Activated naive CD4-positive, alpha-beta T cell treated with anti-CD3 and anti-CD28 coated beads, Interleukin-2, amount 10 ng/mL, durations not matched to agents 7 days and 5 days (primary cell): ENCODE results near the gene AMOTL1.

Experiments
- CTCF ChIA-PET: fragments of 350-600 bp; sonication (Branson Sonifier 250); formaldehyde crosslinking; loops from one replicate; lab custom pipeline; 2021; ENCODE audit warnings: antibody characterized with exemption; lab: Charles Lee
- DNase-seq: peaks from one replicate; pipeline ENCODE4 v3.0.0-alpha.2; 2020
- H3K27ac Mint-ChIP-seq: one replicate; pipeline ENCODE4 v1.8.0; 2021; ENCODE audit warnings: mild to moderate bottlenecking, moderate library complexity, mixed read lengths
- H3K27me3 Mint-ChIP-seq: one replicate; pipeline ENCODE4 v1.8.0; 2021; ENCODE audit warnings: mild to moderate bottlenecking, mixed read lengths
- H3K36me3 Mint-ChIP-seq: one replicate; pipeline ENCODE4 v1.8.0; 2021; ENCODE audit warnings: mixed read lengths
- H3K4me1 Mint-ChIP-seq: one replicate; pipeline ENCODE4 v1.8.0; 2021; ENCODE audit warnings: mixed read lengths
- H3K4me3 Mint-ChIP-seq: one replicate; pipeline ENCODE4 v1.8.0; 2021; ENCODE audit warnings: mild to moderate bottlenecking, moderate library complexity, mixed read lengths
- H3K9me3 Mint-ChIP-seq: one replicate; pipeline ENCODE4 v1.8.0; 2021; ENCODE audit warnings: mixed read lengths

AMOTL1 gene, protein sequence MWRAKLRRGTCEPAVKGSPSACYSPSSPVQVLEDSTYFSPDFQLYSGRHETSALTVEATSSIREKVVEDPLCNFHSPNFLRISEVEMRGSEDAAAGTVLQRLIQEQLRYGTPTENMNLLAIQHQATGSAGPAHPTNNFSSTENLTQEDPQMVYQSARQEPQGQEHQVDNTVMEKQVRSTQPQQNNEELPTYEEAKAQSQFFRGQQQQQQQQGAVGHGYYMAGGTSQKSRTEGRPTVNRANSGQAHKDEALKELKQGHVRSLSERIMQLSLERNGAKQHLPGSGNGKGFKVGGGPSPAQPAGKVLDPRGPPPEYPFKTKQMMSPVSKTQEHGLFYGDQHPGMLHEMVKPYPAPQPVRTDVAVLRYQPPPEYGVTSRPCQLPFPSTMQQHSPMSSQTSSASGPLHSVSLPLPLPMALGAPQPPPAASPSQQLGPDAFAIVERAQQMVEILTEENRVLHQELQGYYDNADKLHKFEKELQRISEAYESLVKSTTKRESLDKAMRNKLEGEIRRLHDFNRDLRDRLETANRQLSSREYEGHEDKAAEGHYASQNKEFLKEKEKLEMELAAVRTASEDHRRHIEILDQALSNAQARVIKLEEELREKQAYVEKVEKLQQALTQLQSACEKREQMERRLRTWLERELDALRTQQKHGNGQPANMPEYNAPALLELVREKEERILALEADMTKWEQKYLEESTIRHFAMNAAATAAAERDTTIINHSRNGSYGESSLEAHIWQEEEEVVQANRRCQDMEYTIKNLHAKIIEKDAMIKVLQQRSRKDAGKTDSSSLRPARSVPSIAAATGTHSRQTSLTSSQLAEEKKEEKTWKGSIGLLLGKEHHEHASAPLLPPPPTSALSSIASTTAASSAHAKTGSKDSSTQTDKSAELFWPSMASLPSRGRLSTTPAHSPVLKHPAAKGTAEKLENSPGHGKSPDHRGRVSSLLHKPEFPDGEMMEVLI

DNA sequence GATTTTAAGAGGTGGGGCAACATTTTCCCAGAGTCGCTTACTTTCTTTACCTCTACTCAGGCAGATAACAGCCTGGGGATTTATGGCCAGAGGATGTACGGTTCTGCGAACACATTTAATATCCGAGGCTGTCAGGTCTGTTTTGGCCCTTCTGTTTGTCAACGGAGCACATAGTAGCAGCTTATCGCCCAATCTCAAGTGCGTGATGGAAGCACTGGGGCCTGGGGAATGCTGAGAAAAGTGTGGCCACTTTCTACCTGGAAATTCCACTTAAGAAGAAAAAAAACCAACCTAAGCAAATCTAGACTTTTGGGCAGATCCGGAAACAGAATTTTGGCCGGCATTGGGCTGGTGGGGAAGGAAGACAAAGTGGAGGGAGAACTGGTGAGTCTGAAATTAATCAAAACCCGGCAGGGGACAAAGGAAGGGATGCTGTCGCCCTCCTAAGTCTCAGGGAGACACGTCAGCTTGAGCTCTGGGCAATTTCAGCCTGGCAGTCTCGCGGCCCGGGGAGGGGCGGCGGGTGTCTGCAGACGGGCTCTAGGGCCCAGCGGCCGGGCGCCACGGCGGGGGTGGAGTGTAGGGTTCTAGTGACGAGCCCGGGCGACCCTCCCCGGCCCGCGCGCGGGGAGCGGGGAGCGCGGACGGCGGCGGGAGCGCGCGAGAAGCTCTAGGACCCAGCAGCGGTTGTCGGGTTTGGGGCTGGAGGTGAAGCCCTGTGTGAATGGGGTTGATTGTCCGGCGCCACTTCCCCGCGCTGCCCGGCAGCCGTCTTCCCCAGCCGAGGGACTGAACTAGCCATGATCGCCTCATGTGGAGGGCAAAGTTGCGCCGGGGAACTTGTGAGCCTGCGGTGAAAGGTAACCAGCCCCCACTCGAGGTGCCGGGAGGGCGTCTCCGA is at the start of gene AMOTL1:
TSS of gene AMOTL1 (plus strand) at position 656 of the 901 bp plus-strand sequence. CDS start at position 812, 156 bp downstream.
- CTCF ChIA-PET, result interaction anchor here (1.0 to 1.2 kb wide), 3 partner anchors 26 to 147 kb away, joined by 3 to 4 read pairs (median 3); no protein-coding TSS in a partner anchor

DNA sequence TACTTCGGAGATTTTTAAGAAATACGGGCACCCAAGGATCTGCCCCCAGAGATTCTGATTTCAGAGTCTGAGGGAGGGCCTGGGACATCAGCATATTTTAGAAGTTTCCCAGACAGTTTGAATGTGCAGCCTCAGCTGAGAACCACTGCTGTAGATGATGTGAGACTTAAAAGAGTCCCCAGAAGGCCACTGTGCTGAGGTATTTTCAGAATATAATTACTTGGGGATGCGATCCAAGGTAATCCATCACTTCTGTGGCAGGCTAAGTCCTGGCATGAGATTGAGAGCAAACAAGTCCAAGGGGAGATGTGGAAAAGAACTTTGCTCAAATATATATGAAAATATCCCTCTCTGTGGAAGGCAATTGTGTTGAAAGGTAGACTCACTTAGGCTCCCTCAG is 48.3 kb upstream of the AMOTL1 start:
- H3K27me3 Mint-ChIP-seq, result peaks cover 33% of the 10 kb centered on the region

More for the DNA sequence above, at the start of gene AMOTL1:
- peak; percentile 65 for DNase-seq
- Mint-ChIP-seq H3K27me3 (peaks cover 21% of the 10 kb centered on the region), H3K9me3 (no peaks in the 10 kb centered on the region), H3K27ac (peak within 1 kb of the TSS; percentile 63), H3K4me3 (peak within 1 kb of the TSS; percentile 78), H3K36me3 (no peaks in the 10 kb centered on the region), H3K4me1 (peaks cover 19% of the 10 kb centered on the region)

DNA sequence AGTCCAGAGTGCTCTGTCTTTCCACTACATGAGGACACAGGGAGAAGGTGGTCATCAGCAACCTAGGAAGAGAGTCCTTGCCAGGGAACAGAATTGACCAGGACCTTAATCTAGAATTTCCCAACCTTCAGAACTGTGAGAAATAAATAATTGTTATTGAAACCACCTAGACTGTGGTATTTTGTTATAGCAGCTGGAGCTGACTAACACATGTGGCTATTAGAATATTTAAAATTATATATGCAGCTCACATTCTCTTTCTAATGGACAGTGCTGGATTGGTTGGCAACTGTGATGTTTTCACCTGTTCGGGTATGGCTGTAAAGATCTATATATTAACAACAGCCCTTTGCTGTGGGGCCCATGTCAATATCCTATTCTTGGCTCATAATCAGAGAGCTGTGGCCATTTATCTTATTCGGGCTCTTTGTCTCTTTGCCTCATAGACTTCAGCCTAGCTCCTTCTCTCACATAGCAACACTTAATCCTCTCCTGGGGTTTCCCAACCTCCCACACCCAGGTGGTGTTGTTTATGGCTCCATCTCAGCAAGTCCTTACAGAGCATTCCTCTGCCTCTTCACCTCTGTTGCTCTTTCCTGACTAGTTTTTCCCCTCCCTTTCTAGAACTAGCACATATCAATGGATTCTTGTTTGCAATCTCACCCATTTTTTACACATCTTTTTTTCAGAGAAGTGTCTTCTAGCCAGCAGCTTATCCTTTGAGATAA is 46.4 kb upstream of the AMOTL1 start:
- Mint-ChIP-seq H3K27me3 (peaks cover 32% of the 10 kb centered on the region), H3K4me1 (no peaks in the 10 kb centered on the region), H3K36me3 (no peaks in the 10 kb centered on the region), H3K9me3 (no peaks in the 10 kb centered on the region), H3K4me3 (no peak overlapping the region), H3K27ac (no peak overlapping the region)
- no peak for DNase-seq
- CTCF ChIA-PET, result no interaction called here

More for the DNA sequence above, 48.3 kb upstream of the AMOTL1 start:
- Mint-ChIP-seq H3K4me1 (no peaks in the 10 kb centered on the region), H3K9me3 (no peaks in the 10 kb centered on the region), H3K4me3 (no peak overlapping the region), H3K36me3 (no peaks in the 10 kb centered on the region), H3K27ac (no peak overlapping the region)
- CTCF ChIA-PET, result no interaction called here
- no peak for DNase-seq

DNA sequence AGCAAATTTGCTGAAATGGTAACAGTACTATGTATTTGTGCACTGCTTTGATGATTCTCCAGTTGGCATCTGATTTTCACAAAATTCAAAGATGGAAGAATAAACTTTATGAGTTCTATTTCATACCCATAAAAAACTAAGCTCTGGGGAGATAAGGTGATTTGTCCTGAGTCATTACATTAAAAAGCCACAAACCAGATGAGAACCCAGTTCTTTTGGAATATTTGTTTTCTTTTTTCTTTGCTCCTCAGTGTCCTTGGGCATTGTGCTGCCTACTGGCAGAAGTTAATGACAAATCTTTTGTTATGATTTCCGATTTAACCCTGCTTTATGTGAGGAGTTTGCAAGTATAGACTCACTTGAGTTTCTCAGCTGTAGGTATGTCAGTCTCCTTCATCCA is 45.4 kb upstream of the AMOTL1 start:
- Mint-ChIP-seq H3K27me3 (peaks cover 29% of the 10 kb centered on the region), H3K4me3 (no peak overlapping the region), H3K27ac (no peak overlapping the region), H3K9me3 (no peaks in the 10 kb centered on the region), H3K4me1 (no peaks in the 10 kb centered on the region), H3K36me3 (no peaks in the 10 kb centered on the region)
- no peak for DNase-seq
- CTCF ChIA-PET, result interaction anchor here (1.3 kb wide), 1 partner anchor 11 kb away, joined by 4 read pairs; no protein-coding TSS in a partner anchor

- Mint-ChIP-seq H3K4me3 (no peak overlapping the region), H3K36me3 (no peaks in the 10 kb centered on the region), H3K27me3 (peaks cover 31% of the 10 kb centered on the region), H3K9me3 (no peaks in the 10 kb centered on the region), H3K4me1 (no peaks in the 10 kb centered on the region), H3K27ac (no peak overlapping the region)
- CTCF ChIA-PET, result no interaction called here
- no peak for DNase-seq
Measured at GRCh38 chr11:94725097-94725496, 43.1 kb upstream of the AMOTL1 start.

DNA sequence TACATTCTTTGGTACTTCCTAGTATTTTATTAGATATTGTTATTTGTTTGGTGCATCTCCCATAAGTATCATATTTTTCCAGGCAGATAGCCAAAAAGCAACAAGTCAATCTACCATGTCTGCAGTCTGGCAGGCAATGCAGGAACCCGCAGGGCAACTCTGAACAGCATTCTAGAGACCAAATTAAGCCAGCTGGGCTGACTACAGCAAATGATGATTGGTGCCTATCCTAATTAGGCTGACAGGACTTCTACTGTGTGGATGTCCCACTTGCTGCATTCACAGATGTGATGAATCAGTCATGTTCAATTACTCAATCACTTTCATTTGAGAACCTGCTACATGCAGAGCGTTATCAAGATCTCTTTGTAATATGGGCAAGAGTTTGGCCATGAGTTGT is 40.3 kb upstream of the AMOTL1 start:
- Mint-ChIP-seq H3K4me3 (no peak overlapping the region), H3K27me3 (peaks cover 33% of the 10 kb centered on the region), H3K9me3 (no peaks in the 10 kb centered on the region), H3K36me3 (no peaks in the 10 kb centered on the region), H3K27ac (no peak overlapping the region), H3K4me1 (peaks cover 8% of the 10 kb centered on the region)
- DNase-seq, result no peak
- CTCF ChIA-PET, result no interaction called here

GRCh38 chr11:94728541-94728940 is 39.6 kb upstream of the AMOTL1 start:
- Mint-ChIP-seq H3K4me1 (peaks cover 8% of the 10 kb centered on the region), H3K4me3 (no peak overlapping the region), H3K27ac (no peak overlapping the region), H3K9me3 (no peaks in the 10 kb centered on the region), H3K27me3 (peaks cover 31% of the 10 kb centered on the region), H3K36me3 (no peaks in the 10 kb centered on the region)
- CTCF ChIA-PET, result no interaction called here
- no peak for DNase-seq

DNA sequence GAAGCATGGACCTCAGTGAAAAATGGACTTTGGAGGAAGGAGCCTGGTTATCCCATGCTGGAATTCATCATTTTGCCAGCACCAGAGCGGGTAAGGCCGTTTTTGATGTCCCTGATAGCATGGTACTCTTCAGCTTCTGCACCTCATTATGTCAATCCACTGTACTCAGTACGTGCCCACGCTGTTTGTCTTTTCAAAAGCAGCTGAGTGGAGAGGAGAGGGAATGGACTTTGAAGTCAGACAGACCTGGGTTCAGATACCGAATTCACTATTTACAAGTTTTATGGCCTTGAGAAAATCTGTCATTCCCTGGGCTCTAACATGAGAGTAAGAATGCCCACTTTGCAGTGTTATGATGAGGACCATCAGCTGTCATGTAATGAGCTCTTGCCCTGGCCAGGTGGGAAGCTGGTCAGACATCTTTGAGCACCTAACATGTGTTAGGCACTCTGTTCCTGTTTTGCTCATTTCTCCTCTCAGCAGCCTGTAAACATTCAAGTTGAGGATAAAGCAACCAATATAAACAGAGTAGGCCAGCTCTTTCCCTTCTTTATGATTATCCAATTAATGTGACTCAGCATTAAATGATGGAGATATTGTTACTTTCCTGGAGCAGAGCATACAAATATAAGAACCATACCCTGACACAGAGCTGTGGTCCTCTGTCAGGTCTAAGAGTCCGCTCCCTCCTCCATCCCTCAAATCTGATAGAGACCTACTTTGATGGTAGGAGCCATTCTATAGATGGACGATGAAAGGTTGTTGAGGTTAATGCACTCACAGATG is 39.0 kb upstream of the AMOTL1 start:
- no peak overlapping the region for H3K27ac Mint-ChIP-seq
- H3K27me3 Mint-ChIP-seq, result peaks cover 25% of the 10 kb centered on the region
- CTCF ChIA-PET, result no interaction called here
- DNase-seq, result no peak
- H3K4me3 Mint-ChIP-seq, result no peak overlapping the region
- no peaks in the 10 kb centered on the region for H3K9me3 Mint-ChIP-seq
- H3K36me3 Mint-ChIP-seq, result no peaks in the 10 kb centered on the region
- H3K4me1 Mint-ChIP-seq, result peaks cover 10% of the 10 kb centered on the region

- Mint-ChIP-seq H3K9me3 (no peaks in the 10 kb centered on the region), H3K27me3 (peaks cover 20% of the 10 kb centered on the region), H3K4me3 (no peak overlapping the region), H3K36me3 (no peaks in the 10 kb centered on the region), H3K27ac (no peak overlapping the region), H3K4me1 (peaks cover 20% of the 10 kb centered on the region)
- no peak for DNase-seq
- CTCF ChIA-PET, result no interaction called here
Measured at GRCh38 chr11:94730153-94730552, 38.0 kb upstream of the AMOTL1 start.

DNA sequence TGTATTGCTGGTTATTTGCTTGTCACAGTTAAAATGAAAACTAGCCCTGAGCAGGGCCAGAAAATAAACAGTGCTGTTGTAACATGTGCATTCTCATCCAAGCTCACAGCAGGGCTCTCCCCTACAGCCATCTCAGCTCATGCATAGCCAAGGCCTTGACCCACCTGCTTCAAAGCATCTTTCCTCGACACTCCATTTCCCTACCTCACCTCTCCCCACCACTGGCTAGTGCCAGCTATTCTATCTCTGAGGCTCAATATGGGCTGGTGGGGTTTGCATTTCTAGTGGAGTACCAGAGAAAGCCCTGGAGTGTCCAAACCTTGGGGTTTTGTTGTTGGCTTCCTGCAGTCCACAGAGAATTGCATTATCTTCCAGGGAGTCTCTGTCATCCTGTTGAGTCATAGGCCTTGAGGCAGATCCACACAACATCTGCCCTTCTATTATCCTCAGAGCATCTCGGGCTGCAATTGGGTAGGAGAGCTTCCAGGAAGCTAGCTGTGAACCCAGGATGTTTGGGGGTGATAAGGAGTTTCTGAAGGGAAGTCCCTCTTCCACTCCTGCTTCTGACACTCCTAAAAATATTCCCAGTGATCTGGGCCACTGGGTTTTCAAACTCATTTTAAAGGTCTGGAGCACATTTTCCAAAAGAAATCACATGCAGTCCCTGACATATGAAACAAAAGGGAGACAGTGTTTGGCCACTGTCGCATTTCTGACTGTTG is 36.1 kb upstream of the AMOTL1 start:
- CTCF ChIA-PET, result interaction anchor here (1.3 to 1.6 kb wide), 2 partner anchors 9 to 165 kb away, joined by 3 to 4 read pairs; no protein-coding TSS in a partner anchor
- Mint-ChIP-seq H3K4me1 (peaks cover 21% of the 10 kb centered on the region), H3K4me3 (no peak overlapping the region), H3K36me3 (no peaks in the 10 kb centered on the region), H3K27ac (no peak overlapping the region), H3K9me3 (no peaks in the 10 kb centered on the region), H3K27me3 (peaks cover 20% of the 10 kb centered on the region)
- no peak for DNase-seq

DNA sequence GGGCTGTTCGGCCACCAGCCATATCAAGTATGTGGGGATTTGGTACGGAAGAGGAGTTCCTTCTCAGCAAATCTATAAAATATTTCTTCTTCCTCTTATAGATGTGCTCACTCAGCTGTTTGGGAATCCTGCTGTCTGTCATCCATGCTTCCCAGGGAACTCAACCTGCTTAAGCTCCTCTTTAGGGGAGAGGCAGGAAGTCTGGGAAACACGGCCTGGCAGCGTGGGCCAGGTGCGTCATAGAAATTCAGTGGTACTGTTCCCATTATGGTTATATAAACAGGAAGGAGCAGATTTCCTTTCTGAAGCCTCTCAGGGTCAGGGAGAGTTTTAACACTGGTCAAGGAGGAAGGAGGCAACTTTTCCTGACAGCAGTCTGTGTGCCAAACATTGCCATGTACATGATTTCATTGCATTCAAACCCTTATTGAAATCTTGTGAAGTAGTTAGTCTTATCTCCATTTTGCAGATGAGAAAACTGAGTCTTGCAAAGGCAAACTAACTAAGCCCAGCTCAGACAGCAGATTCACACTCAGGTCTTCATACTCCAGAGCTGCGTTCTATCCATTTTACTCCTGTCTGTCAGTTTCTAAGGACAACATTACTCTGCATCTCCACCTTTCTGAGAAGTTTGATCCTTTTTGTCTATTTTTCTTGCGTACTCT is 35.4 kb upstream of the AMOTL1 start:
- H3K4me3 Mint-ChIP-seq, result no peak overlapping the region
- CTCF ChIA-PET, result interaction anchor here (1.3 kb wide), 1 partner anchor 9 kb away, joined by 3 read pairs; no protein-coding TSS in a partner anchor
- H3K27ac Mint-ChIP-seq, result no peak overlapping the region
- no peaks in the 10 kb centered on the region for H3K9me3 Mint-ChIP-seq
- peaks cover 20% of the 10 kb centered on the region for H3K27me3 Mint-ChIP-seq
- no peaks in the 10 kb centered on the region for H3K36me3 Mint-ChIP-seq
- DNase-seq, result no peak
- peaks cover 21% of the 10 kb centered on the region for H3K4me1 Mint-ChIP-seq
